H1 (cell line): ENCODE results near the gene RGP1. TPM values are rescaled to one million over a fixed set of nuclear protein-coding genes. Genes with fewer than 3 reads are reported as not detected.

Experiments
- CTCF ChIA-PET: fragments of 300-600 bp; sonication (Branson Sonifier 250); formaldehyde crosslinking; loops from one replicate; lab custom pipeline; 2021; ENCODE audit not compliant: partially characterized antibody; lab: Charles Lee
- POLR2A ChIA-PET: fragments of 300-600 bp; sonication (Branson Sonifier 250); formaldehyde crosslinking; loops from one replicate; lab custom pipeline; 2021; ENCODE audit warnings: inconsistent platforms; ENCODE audit not compliant: partially characterized antibody; lab: Charles Lee
- DNase-seq, 2 experiments: peaks; one replicate each; pipeline versions ENCODE4 v3.0.0 to v3.0.0-alpha.2; 2010 to 2022; ENCODE audit warnings: low spot score in 2 of 2, low read depth in 1 of 2, mixed read lengths in 1 of 2
- FAIRE-seq: peaks from 2 replicates; lab custom pipeline; 2011; peaks lifted over from hg19 to GRCh38; lab: Jason Lieb, UNC
- H2AFZ ChIP-seq: 2 replicates; pipeline ENCODE4 v1.8.1; 2012; ENCODE audit warnings: low read length, inconsistent platforms
- H2AK5ac ChIP-seq: 2 replicates; pipeline ENCODE4 v1.6.1; 2013; ENCODE audit warnings: low read depth, low read length
- H2BK120ac ChIP-seq: replicated peaks from 2 replicates; pipeline ENCODE3; 2013; ENCODE audit warnings: low read depth, low read length, inconsistent platforms
- H2BK12ac ChIP-seq: 2 replicates; pipeline ENCODE4 v1.6.1; 2013; ENCODE audit warnings: low read depth, low read length
- H2BK15ac ChIP-seq: 2 replicates; pipeline ENCODE4 v1.6.1; 2013; ENCODE audit warnings: low read length
- H2BK20ac ChIP-seq: 2 replicates; pipeline ENCODE4 v1.6.1; 2013; ENCODE audit warnings: low read length
- H2BK5ac ChIP-seq: 2 replicates; pipeline ENCODE4 v1.6.1; 2013; ENCODE audit warnings: low read depth, low read length
- H3K14ac ChIP-seq: 2 replicates; pipeline ENCODE4 v1.6.1; 2013; ENCODE audit warnings: inconsistent platforms; ENCODE audit not compliant: insufficient read length
- H3K18ac ChIP-seq: 2 replicates; pipeline ENCODE4 v1.6.1; 2013; ENCODE audit warnings: low read length; ENCODE audit errors: extremely low read depth
- H3K23ac ChIP-seq: 2 replicates; pipeline ENCODE4 v1.6.1; 2013; ENCODE audit warnings: inconsistent platforms; ENCODE audit not compliant: insufficient read length
- H3K23me2 ChIP-seq: 2 replicates; pipeline ENCODE4 v1.6.1; 2013; ENCODE audit warnings: low read depth, low read length
- H3K27ac ChIP-seq: 2 replicates; pipeline ENCODE4 v1.6.1; 2011; ENCODE audit warnings: low read depth, low read length, inconsistent platforms
- H3K27me3 ChIP-seq, 4 experiments: replicated peaks in 1 of 4; 1 replicate in 1 of 4; 2 replicates in 3 of 4; pipeline versions ENCODE4 v1.6.1 to v1.8.1; 2011 to 2013; ENCODE audit warnings: low read length in 3 of 4, mild to moderate bottlenecking in 3 of 4, inconsistent platforms in 2 of 4, mixed read lengths in 2 of 4, moderate library complexity in 1 of 4; ENCODE audit not compliant: control insufficient read depth in 3 of 4, insufficient read depth in 3 of 4; ENCODE audit errors: extremely low read depth in 1 of 4
- H3K36me3 ChIP-seq, 4 experiments: 2 replicates each; pipeline versions ENCODE4 v1.6.1 to v1.8.1; 2011 to 2013; ENCODE audit warnings: mild to moderate bottlenecking in 4 of 4, low read length in 3 of 4, moderate library complexity in 2 of 4, control low read depth in 1 of 4, inconsistent platforms in 1 of 4; ENCODE audit not compliant: insufficient read depth in 4 of 4, control insufficient read depth in 2 of 4
- H3K4ac ChIP-seq: replicated peaks from 2 replicates; pipeline ENCODE3; 2013; ENCODE audit warnings: low read length, low read depth, mixed read lengths, inconsistent platforms; ENCODE audit not compliant: insufficient read length
- H3K4me1 ChIP-seq, 4 experiments: replicated peaks in 1 of 4; 1 replicate in 1 of 4; 2 replicates in 3 of 4; pipeline versions ENCODE4 v1.6.1 to v1.8.1; 2011 to 2013; ENCODE audit warnings: low read length in 3 of 4, inconsistent platforms in 2 of 4, mixed read lengths in 1 of 4; ENCODE audit not compliant: insufficient read depth in 4 of 4, control insufficient read depth in 3 of 4
- H3K4me2 ChIP-seq, 2 experiments: 2 replicates each; pipeline versions ENCODE4 v1.6.1 to v1.8.1; 2011 to 2013; ENCODE audit warnings: low read depth in 2 of 2, low read length in 2 of 2, control low read depth in 1 of 2, inconsistent platforms in 1 of 2, mild to moderate bottlenecking in 1 of 2; ENCODE audit not compliant: insufficient read depth in 1 of 2
- H3K4me3 ChIP-seq, 4 experiments: fragments of 200-600, 300-600 bp in 1 of 4; sonication (generic), shearing (Covaris generic), sonication (Bioruptor Twin) in 1 of 4; 2 replicates each; pipeline versions ENCODE4 v1.5.1 to v1.8.1; 2011 to 2016; ENCODE audit warnings: low read length in 4 of 4, low read depth in 3 of 4, control low read depth in 2 of 4, inconsistent platforms in 2 of 4, mild to moderate bottlenecking in 2 of 4, mixed read lengths in 1 of 4, moderate library complexity in 1 of 4; ENCODE audit not compliant: insufficient read depth in 2 of 4; ENCODE audit errors: extremely low read depth in 1 of 4
- H3K56ac ChIP-seq: replicated peaks from 2 replicates; pipeline ENCODE3; 2013; ENCODE audit warnings: low read depth, mild to moderate bottlenecking, mixed read lengths, low read length, inconsistent platforms; ENCODE audit not compliant: insufficient read length
- H3K79me1 ChIP-seq: 2 replicates; pipeline ENCODE4 v1.6.1; 2013; ENCODE audit warnings: low read depth, low read length, control low read depth
- H3K79me2 ChIP-seq, 2 experiments: 2 replicates each; pipeline versions ENCODE4 v1.6.1 to v1.8.1; 2012 to 2013; ENCODE audit warnings: low read length in 2 of 2, mild to moderate bottlenecking in 2 of 2, inconsistent platforms in 1 of 2; ENCODE audit not compliant: insufficient read depth in 2 of 2, control insufficient read depth in 1 of 2
- H3K9ac ChIP-seq, 4 experiments: replicated peaks in 1 of 4; 1 replicate in 1 of 4; 2 replicates in 3 of 4; pipeline versions ENCODE4 v1.6.1 to v1.8.1; 2011 to 2013; ENCODE audit warnings: low read depth in 3 of 4, low read length in 3 of 4, control low read depth in 2 of 4, mild to moderate bottlenecking in 2 of 4, moderate library complexity in 2 of 4, inconsistent platforms in 1 of 4; ENCODE audit errors: extremely low read depth in 1 of 4
- H3K9me3 ChIP-seq, 2 experiments: 2 replicates each; pipeline versions ENCODE4 v1.6.1 to v1.8.1; 2012 to 2013; ENCODE audit warnings: mild to moderate bottlenecking in 2 of 2, moderate library complexity in 2 of 2, control low read depth in 1 of 2, inconsistent platforms in 1 of 2, low read depth in 1 of 2, low read length in 1 of 2, mixed read lengths in 1 of 2; ENCODE audit not compliant: insufficient read depth in 2 of 2
- H4K20me1 ChIP-seq, 2 experiments: replicated peaks in 1 of 2; 2 replicates each; pipeline versions ENCODE3 to v1.8.1; 2011 to 2013; ENCODE audit warnings: inconsistent platforms in 2 of 2, low read length in 2 of 2, mild to moderate bottlenecking in 1 of 2; ENCODE audit not compliant: insufficient read depth in 2 of 2, control insufficient read depth in 1 of 2
- H4K5ac ChIP-seq: 2 replicates; pipeline ENCODE4 v1.6.1; 2013; ENCODE audit warnings: low read length, low read depth, mixed read lengths, inconsistent platforms; ENCODE audit not compliant: insufficient read length
- H4K8ac ChIP-seq: 2 replicates; pipeline ENCODE4 v1.8.0; 2013; ENCODE audit warnings: mild to moderate bottlenecking, moderate library complexity, low read length, inconsistent platforms; ENCODE audit not compliant: insufficient read depth; ENCODE audit errors: extremely low read depth
- H4K91ac ChIP-seq: replicated peaks from 2 replicates; pipeline ENCODE3; 2013; ENCODE audit warnings: low read length, mixed read lengths, inconsistent platforms; ENCODE audit not compliant: insufficient read length
- ATF3 ChIP-seq: IDR thresholded peaks from 2 replicates; pipeline ENCODE4 v1.6.1; 2011; ENCODE audit warnings: low read depth, mild to moderate bottlenecking, low read length; ENCODE audit not compliant: insufficient read depth
- EP300 ChIP-seq, 2 experiments: IDR thresholded peaks; 1 replicate in 1 of 2; 2 replicates in 1 of 2; pipeline ENCODE4 v1.6.1; 2011 to 2012; ENCODE audit warnings: low read depth in 2 of 2, low read length in 2 of 2, mild to moderate bottlenecking in 2 of 2, borderline replicate concordance in 1 of 2, inconsistent platforms in 1 of 2, moderate library complexity in 1 of 2
- GTF2F1 ChIP-seq: IDR thresholded peaks from 2 replicates; pipeline ENCODE4 v1.6.1; 2012; ENCODE audit warnings: low read depth, low read length, improper control_type of control experiment, borderline replicate concordance
- HDAC2 ChIP-seq, 2 experiments: fragments of 300-600 bp in 1 of 2; sonication (generic) in 1 of 2; IDR thresholded peaks; 2 replicates each; pipeline ENCODE4 v1.6.1; 2011 to 2012; ENCODE audit warnings: low read depth in 2 of 2, low read length in 2 of 2, mild to moderate bottlenecking in 2 of 2, moderate library complexity in 2 of 2, borderline replicate concordance in 1 of 2, inconsistent platforms in 1 of 2
- JUN ChIP-seq: IDR thresholded peaks from 2 replicates; pipeline ENCODE4 v1.6.1; 2011; ENCODE audit warnings: low read depth, mild to moderate bottlenecking, improper control_type of control experiment, low read length
- MAFK ChIP-seq: IDR thresholded peaks from 2 replicates; pipeline ENCODE4 v1.6.1; 2012; ENCODE audit warnings: low read depth, mild to moderate bottlenecking, improper control_type of control experiment, low read length
- PHF8 ChIP-seq: fragments of 200-600 bp; sonication (generic); conservative IDR thresholded peaks from 2 replicates; pipeline ENCODE4 v1.7.1; 2012; ENCODE audit warnings: low read depth, mild to moderate bottlenecking, inconsistent platforms, low read length, moderate library complexity
- RAD21 ChIP-seq, 2 experiments: IDR thresholded peaks in 1 of 2; conservative IDR thresholded peaks in 1 of 2; 2 replicates each; pipeline ENCODE4 v1.6.1; 2011; ENCODE audit warnings: low read depth in 2 of 2, low read length in 2 of 2, improper control_type of control experiment in 1 of 2, inconsistent platforms in 1 of 2, mild to moderate bottlenecking in 1 of 2, moderate library complexity in 1 of 2
- RXRA ChIP-seq: IDR thresholded peaks from 2 replicates; pipeline ENCODE4 v1.6.1; 2011; ENCODE audit warnings: low read depth, mild to moderate bottlenecking, low read length, moderate library complexity; ENCODE audit not compliant: insufficient read depth
- SIN3A ChIP-seq, 2 experiments: IDR thresholded peaks in 1 of 2; conservative IDR thresholded peaks in 1 of 2; 2 replicates each; pipeline ENCODE4 v1.6.1; 2011 to 2012; ENCODE audit warnings: low read length in 2 of 2, improper control_type of control experiment in 1 of 2, low read depth in 1 of 2, mild to moderate bottlenecking in 1 of 2
- TAF1 ChIP-seq: IDR thresholded peaks from 2 replicates; pipeline ENCODE4 v1.6.1; 2011; ENCODE audit warnings: mild to moderate bottlenecking, low read depth, low read length
- TBP ChIP-seq: IDR thresholded peaks from 2 replicates; pipeline ENCODE4 v1.6.1; 2011; ENCODE audit warnings: low read depth, low read length, improper control_type of control experiment
- YY1 ChIP-seq: IDR thresholded peaks from 2 replicates; pipeline ENCODE4 v1.6.1; 2011; ENCODE audit warnings: low read depth, mild to moderate bottlenecking, low read length
- whole genome bisulfite sequencing, 2 experiments: shearing (Covaris generic) in 1 of 2; methylation state at CpG; one replicate each; pipeline versions ENCODE4 v1.1.6 to v1.1.7; 2013 to 2015; ENCODE audit warnings: low lambda C conversion rate in 2 of 2, mixed read lengths in 2 of 2, inconsistent platforms in 1 of 2, low coverage in 1 of 2, missing lambda C conversion rate in 1 of 2; ENCODE audit not compliant: insufficient replicate concordance in 2 of 2, insufficient coverage in 1 of 2, insufficient read length in 1 of 2; ENCODE audit errors: extremely low coverage in 1 of 2, missing lambda C conversion rate in 1 of 2; 5-methylcytosine and 5-hydroxymethylcytosine counted together
- polyA plus RNA-seq, 7 experiments: library from polyadenylated mRNA; depleted of rRNA in 3 of 7; stranded (reverse) in 5 of 7; unstranded in 2 of 7; fragments of >200 nt in 5 of 7; fragments of 200-250 nt in 2 of 7; gene quantifications; 1 replicate in 5 of 7; 2 replicates in 1 of 7; 4 replicates in 1 of 7; pipeline versions ENCODE4 v1.2.1 to v1.2.3, GENCODE V29; 2011 to 2013; ENCODE audit warnings: missing spikeins in 2 of 7, mixed read lengths in 2 of 7
- total RNA-seq: library from RNA; stranded (reverse); fragmentation: NEBNext Ultra II Directional; extraction: Animal tissue kit (Norgen Biotek cat#: 25700); gene quantifications from 2 replicates; pipeline ENCODE4 v1.2.1, GENCODE V29; 2021

RGP1 gene
- total and polyA plus RNA-seq, 2 of the 8 experiments (the other 6 are each of a cell fraction or from before 2014, with no cell fraction given), result 11.8 to 22.7 TPM

- WGBS, 2 experiments, result 100% methylated on average over 1 of the region's 1 CpG; no CpG with 5 or more reads in 1 of the 2 experiments
- CTCF ChIA-PET, result no interaction called here
- peaks cover 0 to 14% of the 10 kb centered on the region in 2 experiments; a peak in 2 of 4 replicates for H3K79me2 ChIP-seq
- no peak for TF ChIP-seq JUN
- no peak for TF ChIP-seq ATF3
- no peak for TF ChIP-seq TAF1
- no peak for TF ChIP-seq PHF8
- TF ChIP-seq MAFK, result no peak
- no peak for TF ChIP-seq RAD21 (IDR thresholded peaks at IDR 0.05 in 1 of 2, conservative IDR thresholded peaks at IDR 0.05 in 1 of 2; ENCODE audit: low read depth in 2 of 2, low read length in 2 of 2)
- TF ChIP-seq GTF2F1, result no peak
- TF ChIP-seq TBP, result no peak
- TF ChIP-seq EP300 (IDR thresholded peaks at IDR 0.05; ENCODE audit: borderline replicate concordance in 1 of 2, low read depth in 2 of 2, low read length in 2 of 2), result no peak
- no peak for TF ChIP-seq SIN3A (conservative IDR thresholded peaks at IDR 0.05 in 1 of 2, IDR thresholded peaks at IDR 0.05 in 1 of 2; ENCODE audit: low read depth in 1 of 2, low read length in 2 of 2)
- TF ChIP-seq HDAC2 (IDR thresholded peaks at IDR 0.05; ENCODE audit: borderline replicate concordance in 1 of 2, low read depth in 2 of 2, low read length in 2 of 2), result no peak
- TF ChIP-seq RXRA, result no peak
- TF ChIP-seq YY1, result no peak
Measured at GRCh38 chr9:35763803-35764202, 14.7 kb downstream of the RGP1 start.

More at GRCh38 chr9:35763803-35764202, 14.7 kb downstream of the RGP1 start:
- Histone ChIP-seq H3K23ac (no peak overlapping the region), H2BK5ac (no peak overlapping the region), H3K23me2 (no peaks in the 10 kb centered on the region), H2BK15ac (no peak overlapping the region), H3K4ac (no peak overlapping the region), H3K27ac (no peak overlapping the region), H3K27me3 (no peaks in the 10 kb centered on the region), H2BK120ac (no peak overlapping the region), H4K8ac (no peak overlapping the region), H2BK20ac (no peak overlapping the region), H3K18ac (no peak overlapping the region), H2AK5ac (no peak overlapping the region), H3K9ac (no peak overlapping the region), H3K36me3 (no peaks in the 10 kb centered on the region), H4K20me1 (no peaks in the 10 kb centered on the region), H3K56ac (no peak overlapping the region), H3K4me3 (no peak overlapping the region), H4K91ac (no peak overlapping the region), H3K14ac (no peak overlapping the region), H3K9me3 (no peaks in the 10 kb centered on the region), H2BK12ac (no peak overlapping the region), H2AFZ (no peak overlapping the region), H3K4me2 (no peak overlapping the region), H4K5ac (no peak overlapping the region), H3K4me1 (no peaks in the 10 kb centered on the region), H3K79me1 (no peaks in the 10 kb centered on the region)
- POLR2A ChIA-PET, result no interaction called here
- no peak for FAIRE-seq
- DNase-seq, result no peak
